Spinal cord (tissue), 10 donors: ENCODE results near the gene RAB33A. TPM values are rescaled to one million over a fixed set of nuclear protein-coding genes. Genes with fewer than 3 reads are reported as not detected.
"Not testable (repeated sequence)": the region's sequence is repeated elsewhere in the genome, so short reads cannot be mapped to it uniquely, and the experiment has no call there.

Source experiments
- DNase-seq, 6 donors: peaks; one replicate each; pipeline versions ENCODE4 v3.0.0 to v3.0.0-alpha.2; 2013 to 2015; ENCODE audit warnings: low spot score in 6 of 6, low read depth in 4 of 6
- H3K27ac ChIP-seq: one replicate; pipeline ENCODE4 v1.5.1; 2013; ENCODE audit warnings: low read depth, low read length, control low read depth
- H3K27me3 ChIP-seq: one replicate; pipeline ENCODE4 v1.6.1; 2013; ENCODE audit warnings: low read length; ENCODE audit not compliant: control insufficient read depth, insufficient read depth
- H3K36me3 ChIP-seq: one replicate; pipeline ENCODE4 v1.6.1; 2013; ENCODE audit warnings: low read length; ENCODE audit not compliant: control insufficient read depth, insufficient read depth
- H3K4me1 ChIP-seq: one replicate; pipeline ENCODE4 v1.6.1; 2013; ENCODE audit warnings: low read length; ENCODE audit not compliant: control insufficient read depth, insufficient read depth
- H3K4me3 ChIP-seq: one replicate; pipeline ENCODE4 v1.5.1; 2013; ENCODE audit warnings: low read depth, low read length, control low read depth
- H3K9me3 ChIP-seq: one replicate; pipeline ENCODE4 v1.6.1; 2013; ENCODE audit warnings: low read length; ENCODE audit not compliant: control insufficient read depth, insufficient read depth
- WGBS: methylation state at CpG from one replicate; pipeline ENCODE4 v1.1.5; 2013; ENCODE audit warnings: missing lambda C conversion rate; ENCODE audit not compliant: insufficient coverage; 5-methylcytosine and 5-hydroxymethylcytosine counted together
- polyA plus RNA-seq, 2 donors: library from polyadenylated mRNA; unstranded; fragments of 120-200 nt; gene quantifications; one replicate each; pipeline ENCODE4 v1.2.1, GENCODE V29; 2013; ENCODE audit not compliant: insufficient read length in 2 of 2
- total RNA-seq, 2 donors: library from RNA; depleted of rRNA in 1 of 2; stranded (reverse); fragments of 120-200 nt in 1 of 2; fragments of >200 nt in 1 of 2; gene quantifications; one replicate each; pipeline versions ENCODE4 v1.2.3 to v1.2.4, GENCODE V29; 2013 to 2014
- donor health status: healthy.

Gene RAB33A
- total and polyA plus RNA-seq, 4 donors, result 18.6 to 52.5 (median 35.1) TPM

- H3K27me3 ChIP-seq, result no peaks in the 10 kb centered on the region
- no peaks in the 10 kb centered on the region for H3K4me1 ChIP-seq
- no peak for DNase-seq
- 80% methylated on average over 1 of the region's 4 CpGs for WGBS
- H3K27ac ChIP-seq, result no peak overlapping the region
- H3K36me3 ChIP-seq, result peaks cover 9% of the 10 kb centered on the region
- no peaks in the 10 kb centered on the region for H3K9me3 ChIP-seq
- no peak overlapping the region for H3K4me3 ChIP-seq
Observed at GRCh38 chrX:130216320-130216719, 44.6 kb downstream of the RAB33A start.

- Histone ChIP-seq H3K9me3 (no peaks in the 10 kb centered on the region), H3K4me1 (no peaks in the 10 kb centered on the region), H3K4me3 (no peak overlapping the region), H3K36me3 (no peaks in the 10 kb centered on the region), H3K27ac (no peak overlapping the region), H3K27me3 (no peaks in the 10 kb centered on the region)
- no peak for DNase-seq
- WGBS, result 80% methylated on average over 2 of the region's 2 CpGs
Observed at GRCh38 chrX:130224810-130225209, 53.0 kb downstream of the RAB33A start.

GRCh38 chrX:130228871-130229270 is 57.1 kb downstream of the RAB33A start:
- WGBS, result no CpG with 5 or more reads among the region's 2 CpGs
- Histone ChIP-seq H3K27ac (no peak overlapping the region), H3K36me3 (no peaks in the 10 kb centered on the region), H3K9me3 (no peaks in the 10 kb centered on the region), H3K4me1 (no peaks in the 10 kb centered on the region), H3K27me3 (no peaks in the 10 kb centered on the region), H3K4me3 (no peak overlapping the region)
- DNase-seq, result no peak

GRCh38 chrX:130231184-130231583 is 59.4 kb downstream of the RAB33A start:
- H3K36me3 ChIP-seq, H3K27me3 ChIP-seq, DNase-seq, H3K4me1 ChIP-seq, H3K4me3 ChIP-seq, H3K27ac ChIP-seq, H3K9me3 ChIP-seq: not testable (repeated sequence)
- WGBS, result no CpG with 5 or more reads among the region's 4 CpGs

Other genes starting within 250 kb of the RAB33A start
- 1 to 10 TPM; 4.8 to 5.2 TPM for gene BCORL1, start 189.3 kb upstream of the RAB33A start, total RNA-seq
- 10 to 100 TPM; 13.8 to 15.5 TPM for gene BCORL1, start 189.3 kb upstream of the RAB33A start, polyA plus RNA-seq
- 1 to 10 TPM; 3.7 to 6.6 TPM for gene ELF4, start 61.5 kb upstream of the RAB33A start, total RNA-seq
- 1 to 10 TPM; 1.9 to 4.0 TPM for gene ELF4, start 61.5 kb upstream of the RAB33A start, polyA plus RNA-seq
- 10 to 100 TPM; 19.0 to 21.8 TPM for gene AIFM1, start 6.1 kb upstream of the RAB33A start, total RNA-seq
- gene AIFM1, start 6.1 kb upstream of the RAB33A start, polyA plus RNA-seq, result 10 to 100 TPM; 30.0 to 33.7 TPM
- 1 to 10 TPM; 6.4 to 7.6 TPM for gene ZNF280C, start 96.9 kb downstream of the RAB33A start, total RNA-seq
- gene ZNF280C, start 96.9 kb downstream of the RAB33A start, polyA plus RNA-seq, result 1 to 10 TPM; 3.9 to 5.3 TPM
- gene SLC25A14, start 168.0 kb downstream of the RAB33A start, total RNA-seq, result 10 to 100 TPM; 19.2 to 22.3 TPM
- 10 to 100 TPM; 29.3 to 37.3 TPM for gene SLC25A14, start 168.0 kb downstream of the RAB33A start, polyA plus RNA-seq
- not detected for gene GPR119, start 213.7 kb downstream of the RAB33A start, total RNA-seq
- gene GPR119, start 213.7 kb downstream of the RAB33A start, polyA plus RNA-seq, result not detected
- 10 to 100 TPM; 23.6 to 40.6 TPM for gene RBMX2, start 230.0 kb downstream of the RAB33A start, total RNA-seq
- 10 to 100 TPM; 25.6 to 34.6 TPM for gene RBMX2, start 230.0 kb downstream of the RAB33A start, polyA plus RNA-seq